Measurements from ENCODE around the gene SMARCC1.

Gene SMARCC1

DNA sequence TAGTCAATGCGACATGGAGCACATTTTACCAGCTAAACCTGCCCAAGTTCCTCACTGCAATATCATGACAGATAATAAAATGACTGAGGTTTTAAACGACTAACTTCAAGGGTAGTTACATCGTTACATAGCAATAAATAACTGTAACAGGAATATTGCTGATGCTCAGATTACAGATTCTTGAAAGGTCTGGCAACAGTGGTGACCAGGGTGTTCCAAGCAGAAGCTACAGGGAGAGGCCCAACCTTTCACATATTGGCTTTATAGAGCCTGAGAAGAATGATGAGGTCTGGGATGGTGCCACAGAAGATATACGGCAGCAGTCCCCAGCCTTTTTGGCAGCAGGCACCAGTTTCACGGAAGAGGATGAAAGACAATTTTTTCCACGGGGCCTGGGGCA lies 151.9 kb downstream of the SMARCC1 start:
- no peak for DNase-seq

DNA sequence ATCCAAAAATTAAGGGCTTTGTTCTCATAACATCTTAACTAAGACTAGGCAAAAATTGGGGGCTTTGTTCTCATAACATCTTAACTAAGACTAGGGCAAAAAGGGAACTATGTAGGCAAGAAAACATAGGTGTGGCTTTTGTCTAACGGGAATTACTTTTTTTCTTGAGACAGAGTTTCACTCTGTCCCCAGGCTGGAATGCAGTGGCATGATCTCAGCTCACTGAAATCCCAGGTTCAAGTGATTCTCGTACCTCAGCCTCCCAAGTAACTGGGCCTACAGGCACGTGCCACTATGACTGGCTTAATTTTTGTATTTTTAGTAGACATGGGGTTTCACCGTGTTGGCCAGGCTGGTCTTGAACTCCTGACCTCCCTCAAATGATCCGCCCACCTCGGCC lies 153.3 kb downstream of the SMARCC1 start:
- DNase-seq: no peak

DNA sequence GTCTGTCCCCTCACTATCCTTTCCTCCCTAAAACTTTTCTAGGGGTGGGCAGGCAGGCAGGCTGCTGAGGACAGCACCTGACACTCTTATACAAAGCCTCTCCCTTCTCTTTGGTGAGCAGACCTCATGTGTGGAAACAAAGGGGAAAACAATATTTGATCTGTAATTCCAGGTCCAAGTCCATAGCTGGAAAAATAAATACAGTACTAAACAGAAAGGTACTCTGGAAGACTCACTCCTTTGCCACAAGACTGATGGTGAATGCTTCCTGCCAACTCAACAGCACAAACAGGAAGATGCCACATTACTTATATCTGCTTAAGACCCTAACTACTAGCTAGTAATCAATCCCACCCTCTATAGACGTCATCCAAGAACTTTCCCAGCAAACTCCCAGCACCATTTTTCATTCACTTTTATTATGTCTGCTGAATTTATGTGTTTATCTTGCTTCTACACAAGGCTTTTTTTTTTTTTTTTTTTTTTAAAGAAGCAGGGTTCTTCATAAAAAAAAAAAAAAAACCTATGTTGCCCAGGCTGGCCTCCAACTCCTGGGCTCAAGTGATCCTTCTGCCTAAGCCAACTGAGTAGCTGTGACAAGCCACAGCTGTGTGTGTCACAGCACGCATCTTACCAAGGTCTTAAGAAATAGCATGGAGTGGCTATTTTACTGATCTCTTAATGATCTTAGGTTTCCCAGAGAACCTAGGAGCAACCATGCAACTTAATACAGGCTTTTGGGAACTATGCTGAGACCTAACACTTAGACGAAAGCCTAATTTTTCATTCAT lies 158.8 kb downstream of the SMARCC1 start:
- no peak for DNase-seq

DNA sequence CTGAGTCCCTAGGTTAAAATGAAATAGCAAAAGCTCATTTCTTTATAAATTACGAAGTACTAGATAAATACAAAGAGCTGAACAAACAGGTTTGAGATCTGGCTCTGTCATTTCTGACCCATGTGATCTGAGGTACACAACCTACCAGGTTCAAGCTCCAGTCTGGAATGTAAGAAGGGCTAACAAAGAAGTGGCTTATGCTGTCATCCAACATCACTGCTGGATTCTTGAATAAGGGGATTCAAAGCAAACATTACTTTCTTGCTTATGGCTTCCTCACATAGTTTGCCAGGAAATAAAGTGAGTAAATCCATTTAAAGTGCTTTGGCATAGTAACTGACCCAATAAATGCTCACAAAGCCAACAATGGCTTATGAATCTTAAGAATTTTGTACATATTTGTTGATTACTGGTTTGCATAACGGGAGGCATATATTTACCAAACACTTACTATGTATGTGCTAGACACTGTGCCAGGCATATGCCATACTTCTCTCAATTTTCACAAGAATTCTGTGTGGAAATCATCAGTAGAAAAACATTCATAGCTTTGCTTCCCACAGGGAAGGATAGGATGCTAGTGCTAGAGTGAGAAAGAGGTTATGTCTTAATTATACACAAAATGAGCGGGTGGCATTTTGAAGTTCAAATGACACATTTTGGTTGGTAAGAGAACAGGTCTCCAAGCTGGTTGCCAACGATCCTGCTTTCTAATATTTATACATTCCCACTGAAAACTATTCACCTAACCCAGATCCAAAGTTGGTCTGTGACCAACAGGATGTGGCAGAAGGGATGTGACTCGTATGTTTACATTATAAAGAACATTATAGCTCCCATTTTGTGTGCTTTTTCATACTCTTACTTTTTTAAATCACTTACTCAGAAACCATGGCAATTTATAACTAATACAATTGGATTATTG lies 164.3 kb downstream of the SMARCC1 start:
- DNase-seq: no peak

DNA sequence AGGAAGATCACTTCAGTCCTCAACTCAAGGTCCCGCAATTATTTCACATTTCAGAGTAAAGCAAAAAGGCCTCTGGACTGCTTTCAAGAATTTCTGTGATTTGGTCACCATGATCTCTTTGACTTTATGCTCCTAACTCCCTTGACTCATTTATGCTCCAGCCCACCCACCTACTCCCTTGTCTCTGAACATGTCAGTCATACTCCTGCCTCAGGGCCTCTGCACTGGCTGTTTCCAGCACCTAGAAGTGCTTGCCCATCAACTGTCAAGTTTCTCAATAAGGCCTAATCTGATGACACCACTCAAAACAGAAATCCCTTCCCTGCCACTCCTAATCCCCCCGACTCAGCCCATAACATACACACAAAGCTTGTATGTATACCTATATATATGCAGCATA lies 166.9 kb downstream of the SMARCC1 start:
- DNase-seq: peak; percentile 2

DNA sequence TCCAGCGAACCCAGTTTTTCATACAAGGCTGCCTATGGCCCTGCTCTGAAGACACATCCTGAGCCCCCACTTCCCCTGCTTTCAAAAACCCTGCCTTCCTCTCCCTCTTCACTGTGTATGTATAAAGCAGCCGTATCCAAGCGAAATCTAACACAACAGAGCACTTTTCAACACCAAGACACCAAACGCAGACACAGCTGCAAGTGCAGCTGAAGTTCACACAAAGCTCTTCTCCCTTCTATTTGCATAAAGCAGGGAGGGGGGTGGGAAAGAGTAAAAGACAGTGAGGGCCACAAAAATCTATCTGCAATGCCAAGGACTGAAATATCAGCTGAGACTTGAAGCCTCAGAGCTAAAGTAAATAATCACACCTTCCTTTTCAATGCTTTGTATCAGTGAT lies 168.0 kb downstream of the SMARCC1 start:
- no peak for DNase-seq

DNA sequence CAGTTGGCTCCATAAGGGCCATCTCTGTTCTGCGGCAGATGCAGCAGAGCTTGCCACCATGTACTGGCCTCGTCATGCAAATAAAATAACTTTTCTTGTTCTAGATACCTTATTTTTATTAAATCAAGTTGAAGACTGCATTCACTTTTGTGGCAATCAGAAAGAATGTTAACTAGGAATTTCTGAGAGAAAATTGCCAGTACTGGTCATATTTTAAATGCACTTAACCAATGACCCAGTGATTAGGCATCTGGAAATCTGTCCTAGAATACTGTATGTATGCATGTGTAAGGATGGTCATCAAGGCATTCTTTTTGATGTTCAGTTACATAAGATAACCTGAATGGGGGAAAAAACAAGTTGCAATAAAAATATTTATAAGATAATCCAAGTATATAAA lies 168.8 kb downstream of the SMARCC1 start:
- no peak for DNase-seq

DNA sequence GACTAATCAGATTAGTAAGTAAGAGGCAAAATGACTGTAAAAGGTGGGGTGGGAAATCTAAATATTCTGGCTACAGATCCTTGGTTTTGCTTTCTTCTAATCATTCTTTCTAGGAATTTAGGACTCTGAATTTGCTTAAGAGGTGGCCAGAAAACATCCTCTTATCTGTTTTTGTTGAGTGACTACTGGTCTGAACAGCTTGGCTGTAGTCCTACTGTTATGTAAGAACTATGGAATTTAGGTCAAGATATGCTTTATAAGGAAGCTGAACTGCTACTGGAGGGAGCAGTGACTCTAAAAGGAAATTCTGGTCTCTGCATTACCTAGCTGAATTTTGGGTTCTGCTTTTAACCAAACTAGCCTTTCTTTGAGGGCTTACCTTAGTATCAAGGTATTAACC lies 169.5 kb downstream of the SMARCC1 start:
- peak; percentile 92 for DNase-seq

DNA sequence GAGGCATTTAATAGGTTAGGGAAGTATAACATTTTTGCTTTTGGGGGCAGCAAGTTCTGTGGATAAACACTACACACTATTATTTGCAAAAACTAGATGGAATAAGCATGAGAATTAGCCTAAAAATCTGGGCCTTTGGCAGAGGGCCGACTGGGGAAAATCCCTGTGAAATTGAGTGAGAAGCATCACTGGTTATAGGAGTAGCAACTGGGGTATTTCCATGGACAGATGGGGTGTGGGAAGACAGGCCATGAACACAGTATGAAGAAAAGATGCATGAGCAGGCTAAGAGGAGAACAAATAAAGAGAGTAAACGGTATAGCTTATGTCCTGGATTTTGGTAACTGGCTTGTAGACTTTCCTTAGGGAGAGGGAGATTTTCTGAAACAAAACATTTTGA lies 170.1 kb downstream of the SMARCC1 start:
- no peak for DNase-seq

DNA sequence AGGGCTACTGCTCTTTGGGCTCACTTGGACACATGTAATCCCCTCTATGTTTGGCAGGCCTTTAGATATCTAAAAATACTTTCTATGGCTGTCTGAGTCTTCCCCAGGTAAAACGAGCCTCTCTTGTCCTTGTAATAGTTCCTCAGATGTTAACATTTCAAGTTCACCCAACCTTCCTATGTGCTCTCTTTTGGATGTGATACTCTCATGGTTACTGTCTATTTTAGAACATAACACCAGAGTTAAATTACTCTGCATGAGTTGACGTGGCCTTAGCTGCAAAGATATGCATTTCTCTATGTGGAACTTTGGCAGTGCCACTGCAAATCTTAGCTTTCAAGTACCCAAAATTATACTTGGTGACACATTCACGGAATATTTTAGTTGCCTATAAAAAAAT lies 171.1 kb downstream of the SMARCC1 start:
- no peak for DNase-seq

DNA sequence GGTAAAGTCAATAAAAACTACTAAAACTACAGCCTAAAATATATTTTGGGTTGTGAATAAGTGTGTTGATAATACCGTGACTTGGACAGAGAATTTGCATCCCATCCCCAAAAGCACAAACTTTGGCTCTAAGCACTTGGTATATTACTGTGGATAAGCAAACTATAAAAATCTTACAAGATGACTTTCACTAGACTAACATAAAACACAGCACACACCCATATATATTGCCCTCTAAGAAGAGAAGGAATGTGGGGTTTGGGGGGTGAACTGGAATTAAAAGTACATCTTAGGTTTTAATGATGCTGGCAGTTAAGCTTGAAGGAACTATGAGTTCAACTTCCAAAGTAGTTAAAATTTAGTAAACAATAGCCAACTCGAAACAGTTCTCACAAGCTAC lies 174.4 kb downstream of the SMARCC1 start:
- no peak for DNase-seq

DNA sequence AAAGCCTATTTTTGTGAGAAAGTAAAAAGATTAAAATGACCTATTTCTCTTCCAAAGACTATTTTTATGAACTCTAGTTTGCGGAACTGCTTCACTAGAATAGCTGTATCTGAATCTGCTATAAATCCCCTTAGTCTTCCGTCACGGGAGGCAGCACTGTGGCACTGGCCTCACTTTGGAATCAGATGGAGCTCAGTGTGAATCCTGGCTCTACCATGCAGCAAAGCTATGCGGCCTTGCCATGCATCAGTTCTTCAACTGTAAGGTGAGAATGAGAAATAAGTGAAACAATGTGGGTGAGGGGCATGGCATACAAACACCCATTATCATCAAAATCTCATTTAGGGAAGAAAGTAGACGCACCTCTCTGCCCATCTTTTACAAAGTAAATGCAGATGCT lies 175.5 kb downstream of the SMARCC1 start:
- no peak for DNase-seq

DNA sequence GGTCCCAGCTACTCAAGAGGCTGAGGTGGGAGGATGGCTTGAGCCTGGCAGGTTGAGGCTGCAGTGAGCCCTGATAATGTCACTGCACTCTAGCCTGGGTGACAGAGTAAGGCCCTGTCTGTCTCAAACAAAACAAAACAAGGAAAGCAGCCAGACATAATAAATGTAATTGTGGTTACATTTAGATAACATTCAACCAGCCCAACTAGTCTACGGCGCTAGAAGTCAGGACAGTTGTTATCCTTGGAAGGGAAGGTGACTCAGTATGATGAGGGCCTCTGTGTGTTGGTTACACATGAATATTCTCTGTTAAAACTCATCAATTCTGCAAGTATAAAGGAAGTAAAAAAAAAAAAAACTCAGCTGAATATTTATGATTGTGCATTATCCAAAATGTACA lies 176.0 kb downstream of the SMARCC1 start:
- DNase-seq: no peak

DNA sequence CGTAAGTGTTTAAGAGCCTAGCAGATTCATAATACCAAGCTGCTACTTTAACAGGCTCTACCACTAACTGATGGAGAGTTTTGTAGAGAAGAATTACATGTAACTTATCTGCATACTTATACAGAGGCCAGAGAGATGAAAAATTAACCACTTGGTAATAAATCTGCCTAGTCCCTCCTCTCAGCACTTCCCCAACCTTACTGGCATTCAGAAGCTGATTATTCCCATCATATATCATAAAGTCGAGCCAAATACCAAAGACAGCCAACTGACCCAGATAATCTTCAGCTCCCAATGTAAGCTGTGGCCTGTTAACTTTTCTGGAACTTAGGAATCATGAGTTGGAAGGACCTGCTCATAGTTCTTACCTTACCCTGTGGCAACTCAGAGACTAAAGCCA lies 177.5 kb downstream of the SMARCC1 start:
- no peak for DNase-seq

DNA sequence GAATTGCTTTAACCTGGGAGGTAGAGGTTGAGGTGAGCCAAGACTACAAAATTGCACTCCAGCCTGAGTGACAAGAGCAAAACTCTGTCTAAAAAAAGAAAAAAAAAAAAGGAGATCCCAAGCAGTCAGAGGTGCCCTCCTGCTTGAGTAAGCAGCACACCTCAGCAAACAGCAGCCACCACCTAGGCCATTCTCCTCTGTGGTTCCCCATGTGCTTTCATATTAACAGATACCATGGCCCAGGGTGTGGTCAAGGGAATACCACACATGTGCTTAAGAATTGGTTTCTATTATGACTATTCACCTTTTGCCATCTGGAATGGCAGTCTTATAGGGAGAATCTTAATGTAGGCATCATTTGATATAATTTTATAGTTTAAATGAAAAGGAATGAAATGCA lies 178.4 kb downstream of the SMARCC1 start:
- no peak for DNase-seq

DNA sequence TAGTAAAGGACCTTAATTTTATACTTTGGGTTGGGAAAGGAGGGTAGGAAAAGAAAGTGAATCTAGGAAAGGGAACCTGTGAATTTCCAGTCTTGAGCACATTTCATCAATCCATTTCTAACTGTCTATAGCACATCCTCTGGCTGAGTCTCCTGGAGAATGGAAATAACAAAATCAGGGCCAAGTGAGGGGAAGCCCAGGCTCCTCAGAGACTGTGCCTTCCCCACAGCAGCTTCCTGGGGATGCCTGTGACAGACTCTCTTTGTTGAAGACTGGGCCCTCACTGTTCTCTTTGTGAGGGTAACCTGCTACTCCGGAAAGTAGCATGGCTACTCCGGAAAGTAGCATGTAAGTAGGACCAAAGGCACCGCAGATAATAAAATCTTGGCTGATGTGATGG lies 180.4 kb downstream of the SMARCC1 start:
- no peak for DNase-seq

DNA sequence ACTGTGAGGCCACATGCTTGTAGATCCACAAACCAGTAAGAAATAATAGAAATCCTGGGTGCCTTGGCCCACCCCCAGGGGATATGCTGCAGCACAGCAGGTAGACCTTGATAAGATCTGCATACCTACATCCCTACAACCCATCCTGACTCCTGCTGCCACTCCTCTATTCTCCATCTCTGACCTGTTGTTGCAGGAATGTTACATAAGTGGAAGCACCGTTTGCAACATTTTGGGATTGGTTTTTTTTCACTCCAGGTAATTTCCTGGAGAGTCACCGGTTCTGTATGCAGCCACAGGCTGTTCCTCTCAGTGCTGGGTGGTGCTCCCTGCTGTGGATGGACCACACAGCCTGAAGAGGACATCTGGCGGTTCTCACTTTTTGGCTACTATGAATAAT lies 186.9 kb downstream of the SMARCC1 start:
- DNase-seq: no peak

DNA sequence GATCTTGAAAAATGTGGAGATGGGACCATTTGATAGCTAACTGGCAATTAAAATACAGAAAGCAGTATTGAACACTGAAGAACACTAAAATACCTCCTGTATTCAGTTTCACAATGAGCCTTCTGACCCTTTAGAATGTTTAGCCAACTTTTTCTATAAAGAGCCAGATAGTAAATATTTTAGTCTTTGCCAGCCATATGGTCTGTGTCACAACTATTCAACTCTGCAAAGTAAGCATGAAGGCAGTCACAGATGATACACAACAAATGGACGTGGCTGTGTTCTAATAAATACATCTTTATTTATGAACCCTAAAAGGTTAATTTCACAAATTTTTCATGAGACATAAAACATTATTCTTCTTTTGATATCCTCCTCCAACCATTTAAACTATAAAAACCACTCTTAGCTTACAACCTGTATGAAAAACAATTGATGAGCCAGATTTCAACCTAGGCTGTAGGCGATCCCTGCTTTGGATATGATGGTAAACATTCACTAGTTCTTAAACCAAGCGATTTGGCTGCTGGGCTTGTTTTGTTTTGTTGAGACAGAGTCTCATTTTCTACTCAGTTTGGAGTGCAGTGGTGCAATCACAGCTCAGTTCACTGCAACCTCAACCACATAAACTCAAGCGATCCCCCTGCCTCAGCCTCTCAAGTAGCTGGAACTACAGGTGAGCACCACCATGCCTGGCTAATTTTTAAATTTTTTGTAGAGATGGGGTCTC lies 189.5 kb downstream of the SMARCC1 start:
- DNase-seq: no peak

DNA sequence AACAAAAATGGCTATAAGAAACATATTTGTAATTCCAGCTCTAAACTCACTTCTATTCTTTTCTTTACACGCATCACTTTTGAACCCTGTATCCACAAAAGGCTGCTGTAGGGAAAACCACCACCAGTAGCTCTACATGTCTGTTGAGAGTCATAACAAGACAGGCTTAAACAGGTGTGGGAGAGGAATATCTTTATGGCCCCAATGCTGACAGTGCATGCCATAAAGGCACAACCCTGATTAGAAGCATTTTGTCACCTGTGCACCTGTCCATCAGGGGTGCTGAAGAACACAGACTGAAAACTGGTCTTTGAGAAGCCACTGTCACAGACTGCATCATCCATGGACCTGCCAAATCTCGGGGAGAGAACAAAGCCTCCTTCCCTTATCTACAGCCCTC lies 191.5 kb downstream of the SMARCC1 start:
- DNase-seq: no peak

DNA sequence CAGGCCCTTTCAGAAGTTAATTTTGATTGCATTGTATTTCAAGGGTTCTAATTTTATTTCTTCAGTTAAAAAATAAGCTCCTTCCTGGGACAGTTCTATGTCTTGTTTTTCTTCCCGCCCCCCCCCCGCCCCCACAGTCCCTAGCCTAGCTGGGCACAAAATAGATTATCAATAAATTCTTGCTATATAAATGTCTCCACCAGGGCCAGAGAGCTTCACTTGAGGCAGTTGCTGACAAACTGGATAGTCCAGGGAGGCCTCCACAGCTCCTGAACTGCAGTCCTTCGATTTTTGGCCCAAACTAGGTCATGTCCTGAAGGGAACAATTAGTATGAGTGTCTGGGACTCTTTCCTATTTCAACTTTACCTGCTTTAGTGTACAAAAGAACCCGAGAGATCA lies 193.1 kb downstream of the SMARCC1 start:
- no peak for DNase-seq

DNA sequence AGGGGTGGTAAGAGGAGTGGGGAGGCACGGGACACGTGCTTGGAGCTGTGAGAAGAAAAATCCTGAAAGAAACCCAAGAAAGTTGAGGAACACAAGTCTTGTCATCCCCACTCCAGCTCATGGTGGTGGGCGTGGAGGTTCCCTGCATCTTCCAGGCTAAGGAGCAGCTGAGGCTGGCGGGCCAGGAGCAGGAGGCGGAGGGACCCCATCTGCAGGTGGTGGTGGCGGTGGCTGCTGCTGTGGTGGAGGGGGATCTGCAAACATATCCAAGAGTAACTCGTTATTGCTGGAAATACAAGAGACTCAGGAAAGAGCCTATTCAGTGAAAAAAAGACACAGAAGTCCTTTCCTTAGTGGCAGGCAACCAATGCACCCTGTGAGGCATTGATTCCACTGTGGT lies 193.6 kb downstream of the SMARCC1 start:
- DNase-seq: no peak

DNA sequence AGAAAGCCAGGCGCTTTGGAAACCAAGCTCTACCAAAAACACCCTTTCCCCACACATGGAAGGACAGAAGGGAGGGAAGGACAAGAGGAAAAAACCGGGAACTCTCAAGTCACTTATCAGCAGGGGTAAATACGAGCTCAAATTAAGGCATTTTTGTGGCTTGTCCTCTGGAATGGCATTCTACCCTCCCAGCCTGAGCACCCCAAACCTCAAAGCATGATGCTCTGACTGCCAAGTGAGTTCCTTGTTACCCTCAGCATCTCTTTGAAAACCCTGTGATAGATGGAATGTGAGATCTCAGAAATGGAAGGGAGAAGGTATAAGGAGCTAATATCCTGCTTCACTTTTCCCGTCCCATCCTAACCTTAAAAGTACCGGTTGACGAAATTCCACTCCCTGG lies 194.9 kb downstream of the SMARCC1 start:
- DNase-seq: no peak

DNA sequence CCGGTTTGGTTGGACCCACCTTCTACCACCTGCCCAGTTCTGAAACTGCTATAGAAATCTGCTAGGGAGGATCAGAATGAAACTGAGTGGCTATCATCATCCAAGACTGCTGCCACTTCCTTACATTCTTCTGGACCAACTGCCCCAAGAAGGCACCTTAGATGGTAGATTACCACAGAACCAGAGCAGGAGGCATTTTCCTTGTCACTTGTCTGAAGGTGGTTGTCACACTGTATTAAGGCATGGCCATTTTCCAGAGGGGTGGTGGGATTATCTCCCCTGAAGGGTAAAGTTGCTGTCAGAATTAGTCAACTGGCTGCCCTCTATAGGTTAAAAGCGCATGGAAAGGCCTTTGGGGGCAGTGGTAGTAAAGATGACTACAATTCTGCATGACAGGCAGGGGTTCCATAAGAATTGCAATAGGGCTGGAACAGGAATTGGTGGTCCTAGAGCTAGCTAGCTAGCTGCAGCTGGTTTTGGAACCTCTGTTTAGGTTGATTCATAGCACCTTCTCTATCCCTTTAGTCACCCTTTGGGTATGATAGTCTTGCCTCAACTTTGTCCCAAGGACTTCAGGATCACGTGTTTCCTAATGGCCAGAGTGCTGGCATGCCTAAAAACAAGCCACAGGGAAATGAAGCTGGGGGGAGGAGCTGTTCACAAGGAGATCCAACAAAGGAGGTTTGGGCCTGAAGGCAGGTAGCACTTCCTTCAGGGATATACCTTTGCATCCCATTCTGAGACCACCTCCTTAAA lies 198.2 kb downstream of the SMARCC1 start:
- DNase-seq: no peak

Measured in NCI-H226 (cell line).